HG02588 (cell line): ENCODE measurements around the gene NANOS3.
"Not testable (repeated sequence)": the region's sequence is repeated elsewhere in the genome, so short reads cannot be mapped to it uniquely, and the experiment has no call there.

ENCODE experiments used
- ATAC-seq: cut with Tn5 transposase; IDR thresholded peaks from one replicate; pipeline ENCODE4 v1.9.1; 2021; ENCODE audit warnings: mild to moderate bottlenecking, moderate library complexity; ENCODE audit not compliant: unreplicated experiment

Gene NANOS3

GRCh38 chr19:13914777-13915176 lies 37.8 kb downstream of the NANOS3 start:
- no peak for ATAC-seq

GRCh38 chr19:13917888-13918406 lies 41.0 kb downstream of the NANOS3 start:
- no peak for ATAC-seq

- no peak for ATAC-seq
Observed at GRCh38 chr19:13918726-13919411, 41.9 kb downstream of the NANOS3 start.

GRCh38 chr19:13920524-13920923 lies 43.6 kb downstream of the NANOS3 start:
- no peak for ATAC-seq

GRCh38 chr19:13920940-13921747 lies 44.2 kb downstream of the NANOS3 start:
- ATAC-seq, result no peak

- not testable (repeated sequence) for ATAC-seq
Observed at GRCh38 chr19:13922118-13922517, 45.2 kb downstream of the NANOS3 start.

- no peak for ATAC-seq
Observed at GRCh38 chr19:13923194-13923987, 46.5 kb downstream of the NANOS3 start.

- no peak for ATAC-seq
Observed at GRCh38 chr19:13926010-13926409, 49.1 kb downstream of the NANOS3 start.

GRCh38 chr19:13926715-13927114 lies 49.8 kb downstream of the NANOS3 start:
- no peak for ATAC-seq

- ATAC-seq, result no peak
Observed at GRCh38 chr19:13929340-13929739, 52.4 kb downstream of the NANOS3 start.

GRCh38 chr19:13929956-13930355 lies 53.0 kb downstream of the NANOS3 start:
- ATAC-seq, result no peak
